ENCODE data around the gene RPL19. TPM values are rescaled to one million over a fixed set of nuclear protein-coding genes. Genes with fewer than 3 reads are reported as not detected.

The RPL19 gene
- total RNA-seq, 1 donor from 2014 or later, result 1,451 TPM

- Histone ChIP-seq H3K27ac (ENCODE audit: low read depth, low read length) (no peak overlapping the region), H3K4me2 (ENCODE audit: low read length) (no peak overlapping the region), H3K27me3 (ENCODE audit: insufficient read depth, low read length) (peaks cover 23% of the 10 kb centered on the region), H3K9ac (ENCODE audit: low read length) (no peak overlapping the region), H3K9me3 (ENCODE audit: insufficient read depth, low read depth, low read length) (no peaks in the 10 kb centered on the region), H3K4me3 (ENCODE audit: insufficient read depth, low read depth, low read length) (no peak overlapping the region), H3K4me1 (ENCODE audit: insufficient read depth, low read length) (peaks cover 2% of the 10 kb centered on the region), H4K20me1 (ENCODE audit: insufficient read depth, low read length) (peaks cover 19% of the 10 kb centered on the region), H2AFZ (ENCODE audit: low read depth, low read length) (no peak overlapping the region), H3K79me2 (ENCODE audit: insufficient read depth, low read length) (no peaks in the 10 kb centered on the region), H3K36me3 (ENCODE audit: insufficient read depth, low read length) (no peaks in the 10 kb centered on the region)
- DNase-seq (ENCODE audit: low read depth), result no peak
- Mint-ChIP-seq H3K27ac (ENCODE audit: unreplicated experiment) (peak overlapping the region; percentile 81), H3K4me3 (ENCODE audit: unreplicated experiment) (no peak overlapping the region), H3K4me1 (ENCODE audit: low read depth, unreplicated experiment) (peaks cover 5% of the 10 kb centered on the region), H3K36me3 (ENCODE audit: low read depth, unreplicated experiment) (peaks cover 3% of the 10 kb centered on the region), H3K9me3 (ENCODE audit: unreplicated experiment) (no peaks in the 10 kb centered on the region), H3K27me3 (ENCODE audit: low read depth, unreplicated experiment) (peaks cover 21% of the 10 kb centered on the region)
- TF ChIP-seq, protein P1, sequence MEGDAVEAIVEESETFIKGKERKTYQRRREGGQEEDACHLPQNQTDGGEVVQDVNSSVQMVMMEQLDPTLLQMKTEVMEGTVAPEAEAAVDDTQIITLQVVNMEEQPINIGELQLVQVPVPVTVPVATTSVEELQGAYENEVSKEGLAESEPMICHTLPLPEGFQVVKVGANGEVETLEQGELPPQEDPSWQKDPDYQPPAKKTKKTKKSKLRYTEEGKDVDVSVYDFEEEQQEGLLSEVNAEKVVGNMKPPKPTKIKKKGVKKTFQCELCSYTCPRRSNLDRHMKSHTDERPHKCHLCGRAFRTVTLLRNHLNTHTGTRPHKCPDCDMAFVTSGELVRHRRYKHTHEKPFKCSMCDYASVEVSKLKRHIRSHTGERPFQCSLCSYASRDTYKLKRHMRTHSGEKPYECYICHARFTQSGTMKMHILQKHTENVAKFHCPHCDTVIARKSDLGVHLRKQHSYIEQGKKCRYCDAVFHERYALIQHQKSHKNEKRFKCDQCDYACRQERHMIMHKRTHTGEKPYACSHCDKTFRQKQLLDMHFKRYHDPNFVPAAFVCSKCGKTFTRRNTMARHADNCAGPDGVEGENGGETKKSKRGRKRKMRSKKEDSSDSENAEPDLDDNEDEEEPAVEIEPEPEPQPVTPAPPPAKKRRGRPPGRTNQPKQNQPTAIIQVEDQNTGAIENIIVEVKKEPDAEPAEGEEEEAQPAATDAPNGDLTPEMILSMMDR (IDR thresholded peaks at IDR 0.05; ENCODE audit: insufficient read depth, low read depth, low read length), result no peak
- TF ChIP-seq EZH2 (IDR thresholded peaks at IDR 0.05; ENCODE audit: insufficient read depth, low read length), result no peak
- no peak for FAIRE-seq
Measured at GRCh38 chr17:39170558-39170957, 29.5 kb upstream of the RPL19 start.

- Histone ChIP-seq H3K4me3 (ENCODE audit: insufficient read depth, low read depth, low read length) (no peak overlapping the region), H3K9ac (ENCODE audit: low read length) (no peak overlapping the region), H3K4me1 (ENCODE audit: insufficient read depth, low read length) (peaks cover 5% of the 10 kb centered on the region), H3K36me3 (ENCODE audit: insufficient read depth, low read length) (peaks cover 10% of the 10 kb centered on the region), H4K20me1 (ENCODE audit: insufficient read depth, low read length) (peaks cover 33% of the 10 kb centered on the region), H2AFZ (ENCODE audit: low read depth, low read length) (no peak overlapping the region), H3K27me3 (ENCODE audit: insufficient read depth, low read length) (peaks cover 10% of the 10 kb centered on the region), H3K9me3 (ENCODE audit: insufficient read depth, low read depth, low read length) (no peaks in the 10 kb centered on the region), H3K27ac (ENCODE audit: low read depth, low read length) (no peak overlapping the region), H3K4me2 (ENCODE audit: low read length) (no peak overlapping the region), H3K79me2 (ENCODE audit: insufficient read depth, low read length) (no peaks in the 10 kb centered on the region)
- FAIRE-seq (no peak), DNase-seq (ENCODE audit: low read depth) (no peak)
- peak overlapping the region; percentile 10 for H3K4me3 Mint-ChIP-seq (ENCODE audit: unreplicated experiment)
- H3K9me3 Mint-ChIP-seq (ENCODE audit: unreplicated experiment), result no peaks in the 10 kb centered on the region
- H3K4me1 Mint-ChIP-seq (ENCODE audit: low read depth, unreplicated experiment), result peaks cover 5% of the 10 kb centered on the region
- H3K27me3 Mint-ChIP-seq (ENCODE audit: low read depth, unreplicated experiment), result peaks cover 9% of the 10 kb centered on the region
- no peak overlapping the region for H3K27ac Mint-ChIP-seq (ENCODE audit: unreplicated experiment)
- H3K36me3 Mint-ChIP-seq (ENCODE audit: low read depth, unreplicated experiment), result peaks cover 14% of the 10 kb centered on the region
- TF ChIP-seq EZH2 (IDR thresholded peaks at IDR 0.05; ENCODE audit: insufficient read depth, low read length), result no peak
- TF ChIP-seq, protein P1 (IDR thresholded peaks at IDR 0.05; ENCODE audit: insufficient read depth, low read depth, low read length), result no peak
Measured at GRCh38 chr17:39171933-39172332, 28.1 kb upstream of the RPL19 start.

GRCh38 chr17:39173080-39173479 is 27.0 kb upstream of the RPL19 start:
- no peak for TF ChIP-seq EZH2 (IDR thresholded peaks at IDR 0.05; ENCODE audit: insufficient read depth, low read length)
- TF ChIP-seq, protein P1 (IDR thresholded peaks at IDR 0.05; ENCODE audit: insufficient read depth, low read depth, low read length), result no peak
- Histone ChIP-seq H3K27me3 (ENCODE audit: insufficient read depth, low read length) (no peaks in the 10 kb centered on the region), H3K36me3 (ENCODE audit: insufficient read depth, low read length) (peaks cover 18% of the 10 kb centered on the region), H3K79me2 (ENCODE audit: insufficient read depth, low read length) (no peaks in the 10 kb centered on the region), H3K27ac (ENCODE audit: low read depth, low read length) (no peak overlapping the region), H3K9ac (ENCODE audit: low read length) (no peak overlapping the region), H3K4me3 (ENCODE audit: insufficient read depth, low read depth, low read length) (no peak overlapping the region), H3K4me1 (ENCODE audit: insufficient read depth, low read length) (peaks cover 5% of the 10 kb centered on the region), H3K4me2 (ENCODE audit: low read length) (no peak overlapping the region), H4K20me1 (ENCODE audit: insufficient read depth, low read length) (peaks cover 42% of the 10 kb centered on the region), H3K9me3 (ENCODE audit: insufficient read depth, low read depth, low read length) (no peaks in the 10 kb centered on the region), H2AFZ (ENCODE audit: low read depth, low read length) (no peak overlapping the region)
- DNase-seq (ENCODE audit: low read depth) (no peak), FAIRE-seq (no peak)
- peaks cover 9% of the 10 kb centered on the region for H3K27me3 Mint-ChIP-seq (ENCODE audit: low read depth, unreplicated experiment)
- H3K4me1 Mint-ChIP-seq (ENCODE audit: low read depth, unreplicated experiment), result no peaks in the 10 kb centered on the region
- H3K9me3 Mint-ChIP-seq (ENCODE audit: unreplicated experiment), result no peaks in the 10 kb centered on the region
- no peak overlapping the region for H3K4me3 Mint-ChIP-seq (ENCODE audit: unreplicated experiment)
- no peak overlapping the region for H3K27ac Mint-ChIP-seq (ENCODE audit: unreplicated experiment)
- peaks cover 21% of the 10 kb centered on the region for H3K36me3 Mint-ChIP-seq (ENCODE audit: low read depth, unreplicated experiment)
